Kasumi-1 (cell line): ENCODE results near the gene POTEJ.
"Not testable (repeated sequence)": the region's sequence is repeated elsewhere in the genome, so short reads cannot be mapped to it uniquely, and the experiment has no call there.

Experiments
- DNase-seq, 2 experiments: peaks; one replicate each; lab custom pipeline; 2025; lab: John Stamatoyannopoulos, UW

Gene POTEJ

GRCh38 chr2:130601648-130602302 lies 9.5 kb upstream of the POTEJ start:
- DNase-seq = not testable (repeated sequence)

DNA sequence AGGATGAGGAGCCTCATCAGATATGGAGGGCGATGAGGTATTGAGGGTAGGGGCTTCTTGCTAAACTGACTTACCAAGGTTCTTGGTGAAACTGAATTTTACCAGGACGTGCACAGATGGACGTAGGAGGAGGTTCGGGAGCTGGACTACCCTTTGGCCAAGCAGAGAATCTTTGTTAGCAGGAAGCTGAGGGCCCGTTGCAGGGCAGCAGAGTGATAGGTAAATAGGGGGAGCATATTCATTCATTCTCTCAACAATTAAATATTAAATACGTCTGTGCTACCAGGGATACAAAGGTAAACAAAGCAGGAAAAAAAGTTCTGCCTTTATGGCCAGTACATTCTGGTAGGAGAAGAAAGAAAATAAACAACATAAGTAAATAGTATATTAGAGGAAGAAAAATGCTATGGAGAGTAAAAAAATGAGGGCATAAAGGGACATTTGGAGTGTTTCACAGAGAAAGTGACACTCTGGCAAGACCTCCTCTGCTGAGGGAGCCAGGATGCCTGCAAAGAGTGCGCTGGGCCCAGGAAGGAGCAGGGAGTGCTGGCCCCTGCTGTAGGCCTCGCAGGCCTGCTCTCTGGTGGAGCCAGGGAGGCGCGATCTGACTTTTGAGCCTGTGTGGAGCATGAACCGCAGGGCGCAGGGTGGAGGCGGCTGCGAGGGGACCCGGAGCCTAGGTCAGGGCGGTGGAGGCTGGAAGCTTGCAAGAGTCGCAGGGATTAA lies 2.8 kb upstream of the POTEJ start:
- DNase-seq = not testable (repeated sequence)

DNA sequence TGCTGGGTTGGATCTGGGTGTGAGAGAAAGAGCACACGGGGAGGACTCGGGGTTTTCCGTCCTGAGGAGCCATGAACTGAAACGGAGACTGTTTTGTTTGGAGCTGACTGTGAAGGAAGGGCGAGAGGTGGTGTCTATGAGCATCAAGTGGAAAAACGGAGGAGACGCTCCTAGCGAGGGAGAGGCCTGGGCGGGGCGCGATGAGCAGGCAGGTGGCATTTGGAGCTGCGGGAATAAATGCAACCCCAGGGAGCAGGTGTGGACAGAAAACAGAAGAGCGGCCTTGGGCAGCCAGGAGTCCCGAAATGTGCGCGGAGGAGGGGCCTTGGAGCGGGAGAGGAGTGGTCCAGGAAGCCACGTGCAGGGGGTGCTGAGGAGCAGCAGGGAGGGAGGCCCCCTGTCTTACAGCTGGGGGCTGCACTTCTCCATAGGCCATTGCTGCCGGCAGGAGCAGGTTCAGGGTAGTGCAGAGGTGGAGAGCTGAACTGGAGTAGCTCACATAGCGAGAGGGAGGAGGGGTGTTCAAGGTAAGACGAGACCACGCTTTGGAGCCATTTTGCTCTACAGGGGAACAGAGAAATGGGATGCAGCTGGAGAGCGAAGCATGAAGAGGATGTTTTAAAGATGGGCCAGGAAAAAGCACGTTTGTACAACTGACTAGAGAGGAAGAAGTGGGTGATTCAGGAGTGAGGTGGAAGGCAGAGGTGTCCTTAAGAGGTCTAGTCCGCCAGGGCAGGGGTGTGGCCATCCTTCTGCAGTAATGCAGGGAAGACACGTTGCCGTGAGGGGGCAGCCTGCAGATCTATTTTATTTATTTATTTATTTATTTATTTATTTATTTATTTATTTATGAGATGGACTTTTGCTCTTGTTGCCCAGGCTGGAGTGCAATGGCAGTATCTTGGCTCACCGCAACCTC lies 2.0 kb upstream of the POTEJ start:
- DNase-seq = not testable (repeated sequence)

GRCh38 chr2:130610486-130610885 lies 754 bp upstream of the POTEJ start:
- not testable (repeated sequence) for DNase-seq

DNA sequence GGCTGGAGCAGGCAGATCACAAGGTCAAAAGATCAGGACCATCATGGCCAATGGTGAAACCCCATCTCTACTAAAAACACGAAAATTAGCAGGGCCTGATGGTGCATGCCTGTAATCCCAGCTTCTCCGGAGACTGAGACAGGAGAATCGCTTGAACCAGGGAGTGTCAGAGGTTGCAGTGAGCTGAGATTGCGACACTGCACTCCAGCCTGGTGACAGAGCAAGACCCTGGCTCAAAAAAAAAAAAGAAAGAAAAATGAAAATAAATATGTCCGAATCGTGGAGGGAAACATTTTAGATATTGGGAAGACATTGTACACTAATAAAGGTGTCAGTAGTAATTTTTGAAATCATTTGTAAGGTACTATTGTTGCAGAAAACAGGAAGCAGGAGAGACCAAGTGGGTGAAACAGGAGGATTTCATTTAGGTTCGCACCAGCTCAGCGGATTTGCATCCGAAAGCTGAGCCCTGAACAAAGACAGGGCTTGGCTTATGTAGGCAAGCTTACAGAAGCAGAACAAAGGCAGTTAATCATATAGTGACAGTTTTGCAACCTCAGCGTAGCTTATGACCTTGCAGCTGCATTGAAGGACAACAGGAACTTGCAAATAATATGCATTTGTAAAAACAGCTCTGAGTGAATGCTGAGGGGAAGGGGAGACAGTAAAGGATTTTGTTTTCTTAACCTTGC lies 17.7 kb downstream of the POTEJ start:
- DNase-seq = not testable (repeated sequence)

- DNase-seq = not testable (repeated sequence)
These were observed 27.7 kb downstream of the POTEJ start for GRCh38 chr2:130638973-130639372.

DNA sequence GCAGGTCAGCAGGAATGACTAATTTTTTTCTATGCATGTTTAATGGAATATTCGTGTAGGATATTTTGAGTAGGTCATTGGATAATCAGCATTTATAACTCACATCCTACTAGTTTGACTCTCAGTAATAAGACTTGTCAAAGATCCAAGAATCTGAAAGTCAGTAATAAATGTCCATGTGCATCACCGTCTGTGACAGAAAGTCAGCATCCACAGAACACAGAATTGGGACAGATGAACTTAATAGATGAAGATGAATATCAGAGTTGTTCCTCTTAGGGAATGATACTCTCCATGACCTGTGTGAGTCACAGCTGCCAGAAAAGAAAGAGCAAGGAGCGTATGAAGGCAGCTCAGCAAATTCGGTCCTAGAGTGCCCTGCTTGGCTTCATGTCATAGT lies 30.4 kb downstream of the POTEJ start:
- not testable (repeated sequence) for DNase-seq

DNA sequence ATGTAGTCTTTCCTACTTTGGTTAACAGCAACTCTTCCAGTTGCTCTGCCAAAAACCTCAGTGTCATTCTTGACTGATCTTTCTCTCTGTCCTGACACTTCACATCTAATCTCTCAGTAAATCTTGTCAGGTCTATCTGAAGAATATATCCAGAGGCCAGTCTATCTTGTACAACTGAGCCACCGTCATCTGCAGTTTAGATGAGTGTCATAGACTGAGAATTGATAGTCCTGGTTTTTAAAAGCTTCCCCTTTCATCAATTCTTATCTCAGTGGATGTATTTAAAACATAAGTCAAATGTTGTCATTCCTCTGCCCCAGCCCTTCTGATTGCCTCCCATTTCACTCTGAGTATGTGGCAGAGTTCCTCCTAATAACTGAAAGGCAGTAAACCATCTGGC lies 38.0 kb downstream of the POTEJ start:
- not testable (repeated sequence) for DNase-seq

- DNase-seq = not testable (repeated sequence)
These were observed 53.3 kb downstream of the POTEJ start for GRCh38 chr2:130664506-130664905.

DNA sequence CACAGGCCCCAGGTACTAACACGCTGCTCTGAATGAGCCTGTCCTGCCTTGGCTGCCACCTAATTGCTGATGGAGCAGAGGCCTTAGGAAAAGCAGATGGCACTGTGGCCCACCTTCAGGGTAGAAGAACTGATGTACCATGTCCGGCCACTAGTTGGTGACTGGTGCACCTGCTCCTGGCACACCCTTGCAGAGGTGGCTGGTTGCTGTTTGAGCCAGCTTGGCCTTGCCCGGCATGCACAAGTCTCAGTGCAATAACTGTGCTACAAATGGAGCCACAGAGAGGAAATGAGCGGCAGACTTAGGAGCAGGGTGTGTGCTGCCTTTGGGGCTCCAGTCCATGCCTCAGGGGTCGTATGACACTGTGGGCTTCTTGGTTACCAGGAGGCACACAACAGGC lies 54.4 kb downstream of the POTEJ start:
- DNase-seq = not testable (repeated sequence)

- not testable (repeated sequence) for DNase-seq
These were observed 56.3 kb downstream of the POTEJ start for GRCh38 chr2:130667516-130667915.

GRCh38 chr2:130670026-130670745 lies 58.9 kb downstream of the POTEJ start:
- DNase-seq = not testable (repeated sequence)

DNA sequence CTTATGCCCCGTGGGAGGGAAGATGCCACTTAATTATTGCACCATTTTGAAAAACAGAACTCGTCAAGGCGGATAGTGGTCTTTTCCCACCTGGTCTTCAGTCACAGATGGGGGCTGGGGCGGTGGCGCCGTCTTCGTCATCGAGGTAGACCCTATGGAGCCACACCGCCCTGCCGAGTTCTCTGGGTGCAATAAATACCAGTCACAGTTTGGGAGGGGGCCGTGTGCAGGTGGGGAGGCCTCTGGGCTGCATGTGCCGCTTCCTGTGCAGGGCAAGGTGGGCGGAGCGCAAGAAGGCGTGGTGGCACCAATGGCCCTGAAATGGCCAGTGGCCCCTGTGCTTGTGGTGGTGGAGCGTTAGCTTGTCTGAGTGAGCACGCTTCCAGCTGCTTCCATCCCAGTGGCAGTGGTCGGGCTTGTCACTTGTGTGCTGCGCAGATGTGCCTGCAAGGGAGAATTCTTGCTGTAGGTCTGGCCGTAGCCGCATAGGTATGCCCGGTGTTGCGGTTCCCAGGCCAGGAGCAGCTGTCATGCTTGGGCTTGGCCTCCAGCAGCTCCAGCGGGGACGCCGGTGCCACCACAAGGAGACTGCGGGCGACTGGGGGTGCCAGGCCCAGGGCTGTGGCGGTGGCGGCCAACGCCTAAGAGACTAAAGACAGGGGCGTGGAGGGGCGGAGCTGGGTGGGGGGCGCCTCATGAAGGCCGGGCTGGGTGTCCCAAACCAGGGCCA lies 81.0 kb downstream of the POTEJ start:
- DNase-seq = not testable (repeated sequence)

- not testable (repeated sequence) for DNase-seq
These were observed 82.2 kb downstream of the POTEJ start for GRCh38 chr2:130693474-130693873.

- not testable (repeated sequence) for DNase-seq
These were observed 92.0 kb downstream of the POTEJ start for GRCh38 chr2:130703250-130703649.
